ENCODE measurements around the gene FERMT2.

DNA sequence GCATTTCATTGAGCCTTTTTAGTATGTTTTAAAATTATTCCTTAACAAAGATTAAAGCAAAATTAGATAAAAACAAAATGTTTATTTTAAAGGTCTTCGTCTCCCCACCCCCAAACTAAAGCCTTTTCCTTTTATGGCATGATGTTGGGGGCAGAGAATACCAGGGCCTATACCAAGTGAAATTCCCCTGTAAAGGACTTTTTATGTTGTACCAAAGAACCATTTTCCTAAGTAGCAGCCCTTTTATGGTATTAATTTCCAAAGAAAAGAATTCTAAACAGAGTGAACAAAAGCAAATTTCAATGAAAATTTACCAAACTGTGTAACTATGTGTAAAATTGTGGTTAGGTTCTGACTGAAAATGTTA is 87.5 kb downstream of the FERMT2 start:
- TF ChIP-seq, protein P1, sequence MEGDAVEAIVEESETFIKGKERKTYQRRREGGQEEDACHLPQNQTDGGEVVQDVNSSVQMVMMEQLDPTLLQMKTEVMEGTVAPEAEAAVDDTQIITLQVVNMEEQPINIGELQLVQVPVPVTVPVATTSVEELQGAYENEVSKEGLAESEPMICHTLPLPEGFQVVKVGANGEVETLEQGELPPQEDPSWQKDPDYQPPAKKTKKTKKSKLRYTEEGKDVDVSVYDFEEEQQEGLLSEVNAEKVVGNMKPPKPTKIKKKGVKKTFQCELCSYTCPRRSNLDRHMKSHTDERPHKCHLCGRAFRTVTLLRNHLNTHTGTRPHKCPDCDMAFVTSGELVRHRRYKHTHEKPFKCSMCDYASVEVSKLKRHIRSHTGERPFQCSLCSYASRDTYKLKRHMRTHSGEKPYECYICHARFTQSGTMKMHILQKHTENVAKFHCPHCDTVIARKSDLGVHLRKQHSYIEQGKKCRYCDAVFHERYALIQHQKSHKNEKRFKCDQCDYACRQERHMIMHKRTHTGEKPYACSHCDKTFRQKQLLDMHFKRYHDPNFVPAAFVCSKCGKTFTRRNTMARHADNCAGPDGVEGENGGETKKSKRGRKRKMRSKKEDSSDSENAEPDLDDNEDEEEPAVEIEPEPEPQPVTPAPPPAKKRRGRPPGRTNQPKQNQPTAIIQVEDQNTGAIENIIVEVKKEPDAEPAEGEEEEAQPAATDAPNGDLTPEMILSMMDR (conservative IDR thresholded peaks at IDR 0.05; ENCODE audit: low read length): no peak
- no peak for TF ChIP-seq EZH2phosphoT487 (IDR thresholded peaks at IDR 0.05; ENCODE audit: borderline replicate concordance)
